Natural killer cell (primary cell): ENCODE results near the gene BTBD9. TPM values are rescaled to one million over a fixed set of nuclear protein-coding genes. Genes with fewer than 3 reads are reported as not detected.

Source experiments
- ATAC-seq, 3 donors: fragments of 150-1000 bp in 2 of 3; fragments of 200-7000 bp in 1 of 3; cut with Tn5 transposase; 1 replicate in 1 of 3; 2 replicates in 2 of 3; pipeline ENCODE4 v1.10.0; 2021; ENCODE audit warnings: mild to moderate bottlenecking in 2 of 3, moderate library complexity in 2 of 3
- DNase-seq, 2 donors: peaks; one replicate each; pipeline versions ENCODE4 v3.0.0 to v3.0.0-alpha.2; 2013 to 2021; ENCODE audit warnings: mixed read lengths in 1 of 2
- H3K27ac ChIP-seq: one replicate; pipeline ENCODE4 v1.5.1; 2013; ENCODE audit warnings: mild to moderate bottlenecking, low read length
- H3K27me3 ChIP-seq: one replicate; pipeline ENCODE4 v1.6.1; 2013; ENCODE audit warnings: low read length; ENCODE audit not compliant: control insufficient read depth, insufficient read depth
- H3K36me3 ChIP-seq: one replicate; pipeline ENCODE4 v1.6.1; 2013; ENCODE audit warnings: low read length; ENCODE audit not compliant: control insufficient read depth, insufficient read depth
- H3K4me1 ChIP-seq: one replicate; pipeline ENCODE4 v1.6.1; 2013; ENCODE audit warnings: low read length; ENCODE audit not compliant: control insufficient read depth, insufficient read depth
- H3K4me3 ChIP-seq: one replicate; pipeline ENCODE4 v1.5.1; 2013; ENCODE audit warnings: low read length
- H3K9me3 ChIP-seq: one replicate; pipeline ENCODE4 v1.6.1; 2013; ENCODE audit warnings: low read length; ENCODE audit not compliant: control insufficient read depth, insufficient read depth
- H3K27ac Mint-ChIP-seq, 2 donors: one replicate each; pipeline ENCODE4 v1.8.0; 2022; ENCODE audit warnings: mild to moderate bottlenecking in 2 of 2, mixed read lengths in 2 of 2, moderate library complexity in 1 of 2
- H3K27me3 Mint-ChIP-seq, 2 donors: one replicate each; pipeline ENCODE4 v1.8.0; 2022; ENCODE audit warnings: low read depth in 2 of 2, mixed read lengths in 2 of 2
- H3K36me3 Mint-ChIP-seq: one replicate; pipeline ENCODE4 v1.8.0; 2022; ENCODE audit warnings: mixed read lengths
- H3K4me1 Mint-ChIP-seq, 2 donors: one replicate each; pipeline ENCODE4 v1.8.0; 2022; ENCODE audit warnings: mixed read lengths in 2 of 2
- H3K4me3 Mint-ChIP-seq: one replicate; pipeline ENCODE4 v1.8.0; 2022; ENCODE audit warnings: mild to moderate bottlenecking, moderate library complexity, mixed read lengths
- H3K9me3 Mint-ChIP-seq, 2 donors: one replicate each; pipeline ENCODE4 v1.8.0; 2022; ENCODE audit warnings: mixed read lengths in 2 of 2
- CTCF ChIP-seq: fragments of 200-600 bp; IDR thresholded peaks from one replicate; pipeline ENCODE4 v1.8.0; 2022; ENCODE audit warnings: antibody characterized with exemption
- WGBS: methylation state at CpG from one replicate; pipeline ENCODE4 v1.1.7; 2013; ENCODE audit warnings: missing lambda C conversion rate; ENCODE audit not compliant: insufficient coverage; 5-methylcytosine and 5-hydroxymethylcytosine counted together
- intact Hi-C: fragments of 100-400 bp; cut with micrococcal nuclease; formaldehyde crosslinking; loops from one replicate; pipeline ENCODE4 v1.14.2; 2022
- total RNA-seq, 4 donors: library from RNA; stranded (reverse); fragments of 120-200 nt in 1 of 4; gene quantifications; one replicate each; pipeline versions ENCODE4 v1.2.3 to v1.2.4, GENCODE V29; 2013 to 2022

BTBD9 gene
- total RNA-seq, 3 donors from 2014 or later (not counting 1 experiment from before 2014, with no cell fraction given), result 51.6 to 70.3 (median 54.3) TPM

- Mint-ChIP-seq H3K9me3 (no peaks in the 10 kb centered on the region), H3K27me3 (no peaks in the 10 kb centered on the region), H3K4me1 (peaks cover 0 to 7% of the 10 kb centered on the region in 2 donors), H3K27ac (no peak overlapping the region), H3K4me3 (no peak overlapping the region), H3K36me3 (no peaks in the 10 kb centered on the region)
- ATAC-seq, result no peak
- H3K36me3 ChIP-seq, result peaks cover 5% of the 10 kb centered on the region
- 96% methylated on average over 5 of the region's 6 CpGs for WGBS
- H3K27ac ChIP-seq, result no peak overlapping the region
- intact Hi-C loops, result no loop called here
- H3K4me1 ChIP-seq, result peaks cover 2% of the 10 kb centered on the region
- H3K9me3 ChIP-seq, result no peaks in the 10 kb centered on the region
- no peak for TF ChIP-seq CTCF
- H3K4me3 ChIP-seq, result no peak overlapping the region
- no peaks in the 10 kb centered on the region for H3K27me3 ChIP-seq
- no peak for DNase-seq
Observed at GRCh38 chr6:38566295-38567030, 73.3 kb downstream of the BTBD9 start.

GRCh38 chr6:38564301-38564700 is 75.4 kb downstream of the BTBD9 start:
- Histone ChIP-seq H3K4me1 (no peaks in the 10 kb centered on the region), H3K27me3 (no peaks in the 10 kb centered on the region), H3K9me3 (no peaks in the 10 kb centered on the region), H3K27ac (no peak overlapping the region), H3K36me3 (peaks cover 5% of the 10 kb centered on the region), H3K4me3 (no peak overlapping the region)
- WGBS, result 70% methylated on average over 4 of the region's 4 CpGs
- no peak overlapping the region for H3K4me3 Mint-ChIP-seq
- no peaks in the 10 kb centered on the region for H3K36me3 Mint-ChIP-seq
- no peak for TF ChIP-seq CTCF
- ATAC-seq (no peak), DNase-seq (no peak)
- H3K27me3 Mint-ChIP-seq, result no peaks in the 10 kb centered on the region
- intact Hi-C loops, result no loop called here
- no peaks in the 10 kb centered on the region for H3K4me1 Mint-ChIP-seq
- H3K9me3 Mint-ChIP-seq, result no peaks in the 10 kb centered on the region
- H3K27ac Mint-ChIP-seq, result no peak overlapping the region

- Histone ChIP-seq H3K9me3 (no peaks in the 10 kb centered on the region), H3K36me3 (no peaks in the 10 kb centered on the region), H3K4me3 (no peak overlapping the region), H3K27me3 (no peaks in the 10 kb centered on the region), H3K4me1 (no peaks in the 10 kb centered on the region), H3K27ac (no peak overlapping the region)
- no peak for ATAC-seq
- no peaks in the 10 kb centered on the region for H3K36me3 Mint-ChIP-seq
- no peak for DNase-seq
- H3K4me3 Mint-ChIP-seq, result no peak overlapping the region
- H3K4me1 Mint-ChIP-seq, result no peaks in the 10 kb centered on the region
- H3K27me3 Mint-ChIP-seq, result no peaks in the 10 kb centered on the region
- 100% methylated on average over 2 of the region's 3 CpGs for WGBS
- intact Hi-C loops, result no loop called here
- H3K27ac Mint-ChIP-seq, result no peak overlapping the region
- no peak for TF ChIP-seq CTCF
- H3K9me3 Mint-ChIP-seq, result no peaks in the 10 kb centered on the region
Observed at GRCh38 chr6:38555606-38556005, 84.1 kb downstream of the BTBD9 start.
